Astrocyte (in vitro differentiated cells and primary cell): ENCODE measurements around the gene DIP2C. TPM values are rescaled to one million over a fixed set of nuclear protein-coding genes. Genes with fewer than 3 reads are reported as not detected.

Experiments
- DNase-seq: peaks from one replicate; pipeline ENCODE4 v3.0.0-alpha.2; 2010; ENCODE audit warnings: low read depth
- FAIRE-seq: peaks from 2 replicates; lab custom pipeline; 2011; peaks lifted over from hg19 to GRCh38; lab: Jason Lieb, UNC
- H2AFZ ChIP-seq: 2 replicates; pipeline ENCODE4 v1.6.0; 2012; ENCODE audit warnings: low read depth, low read length, inconsistent platforms
- H3K27ac ChIP-seq: 2 replicates; pipeline ENCODE4 v1.5.1; 2011; ENCODE audit warnings: low read depth, low read length, inconsistent platforms
- H3K27me3 ChIP-seq: 2 replicates; pipeline ENCODE4 v1.6.0; 2011; ENCODE audit warnings: low read length, inconsistent platforms; ENCODE audit not compliant: insufficient read depth
- H3K36me3 ChIP-seq: 2 replicates; pipeline ENCODE4 v1.5.1; 2011; ENCODE audit warnings: low read length, inconsistent platforms; ENCODE audit not compliant: insufficient read depth
- H3K4me1 ChIP-seq: 2 replicates; pipeline ENCODE4 v1.5.1; 2011; ENCODE audit warnings: low read length, inconsistent platforms; ENCODE audit not compliant: insufficient read depth
- H3K4me2 ChIP-seq: 2 replicates; pipeline ENCODE4 v1.6.0; 2012; ENCODE audit warnings: low read length, inconsistent platforms
- H3K4me3 ChIP-seq: 2 replicates; pipeline ENCODE4 v1.5.1; 2011; ENCODE audit warnings: low read depth, mild to moderate bottlenecking, low read length, inconsistent platforms; ENCODE audit not compliant: insufficient read depth
- H3K79me2 ChIP-seq: 2 replicates; pipeline ENCODE4 v1.6.0; 2012; ENCODE audit warnings: mild to moderate bottlenecking, low read length, inconsistent platforms; ENCODE audit not compliant: insufficient read depth
- H3K9ac ChIP-seq: 2 replicates; pipeline ENCODE4 v1.6.0; 2012; ENCODE audit warnings: mild to moderate bottlenecking, low read length, inconsistent platforms
- H3K9me3 ChIP-seq: 2 replicates; pipeline ENCODE4 v1.5.1; 2012; ENCODE audit warnings: low read depth, mild to moderate bottlenecking, low read length, inconsistent platforms; ENCODE audit not compliant: insufficient read depth
- H4K20me1 ChIP-seq: 2 replicates; pipeline ENCODE4 v1.6.0; 2012; ENCODE audit warnings: low read length, inconsistent platforms; ENCODE audit not compliant: insufficient read depth
- H3K27ac Mint-ChIP-seq: one replicate; pipeline ENCODE4 v1.8.0; 2021; ENCODE audit warnings: mild to moderate bottlenecking, mixed read lengths; ENCODE audit not compliant: unreplicated experiment
- H3K27me3 Mint-ChIP-seq: one replicate; pipeline ENCODE4 v1.8.0; 2021; ENCODE audit warnings: low read depth, mixed read lengths; ENCODE audit not compliant: unreplicated experiment
- H3K36me3 Mint-ChIP-seq: one replicate; pipeline ENCODE4 v1.8.0; 2021; ENCODE audit warnings: low read depth, mixed read lengths; ENCODE audit not compliant: unreplicated experiment
- H3K4me1 Mint-ChIP-seq: one replicate; pipeline ENCODE4 v1.8.0; 2021; ENCODE audit warnings: low read depth, mixed read lengths; ENCODE audit not compliant: unreplicated experiment
- H3K4me3 Mint-ChIP-seq: one replicate; pipeline ENCODE4 v1.8.0; 2021; ENCODE audit warnings: mild to moderate bottlenecking, moderate library complexity, mixed read lengths; ENCODE audit not compliant: unreplicated experiment
- H3K9me3 Mint-ChIP-seq: one replicate; pipeline ENCODE4 v1.8.0; 2021; ENCODE audit warnings: mild to moderate bottlenecking, mixed read lengths; ENCODE audit not compliant: unreplicated experiment
- EZH2 ChIP-seq: IDR thresholded peaks from 2 replicates; pipeline ENCODE4 v1.6.1; 2012; ENCODE audit warnings: mild to moderate bottlenecking, low read length, inconsistent platforms; ENCODE audit not compliant: insufficient read depth
- total RNA-seq: library from RNA; stranded (reverse); gene quantifications from 2 replicates; pipeline ENCODE4 v1.2.1, GENCODE V29; 2021
- TF ChIP-seq, protein P1 (sequence below): IDR thresholded peaks from 2 replicates; pipeline ENCODE4 v1.5.1; 2011; ENCODE audit warnings: low read depth, mild to moderate bottlenecking, inconsistent platforms, low read length, moderate library complexity; ENCODE audit not compliant: insufficient read depth

DIP2C gene
- total RNA-seq, 1 donor from 2014 or later, result 27.3 TPM

- no peaks in the 10 kb centered on the region for H3K36me3 Mint-ChIP-seq
- H3K4me3 ChIP-seq, result no peak overlapping the region
- peaks cover 52% of the 10 kb centered on the region for H3K4me1 ChIP-seq
- no peaks in the 10 kb centered on the region for H3K9me3 ChIP-seq
- H3K36me3 ChIP-seq, result no peaks in the 10 kb centered on the region
- H3K9me3 Mint-ChIP-seq, result no peaks in the 10 kb centered on the region
- H3K27me3 Mint-ChIP-seq, result no peaks in the 10 kb centered on the region
- H3K9ac ChIP-seq, result no peak overlapping the region
- H4K20me1 ChIP-seq, result no peaks in the 10 kb centered on the region
- H3K4me1 Mint-ChIP-seq, result peaks cover 82% of the 10 kb centered on the region
- DNase-seq, result no peak
- H2AFZ ChIP-seq, result no peak overlapping the region
- H3K27ac Mint-ChIP-seq, result no peak overlapping the region
- H3K4me2 ChIP-seq, result no peak overlapping the region
- FAIRE-seq, result no peak
- no peak overlapping the region for H3K4me3 Mint-ChIP-seq
- no peak overlapping the region for H3K27ac ChIP-seq
- TF ChIP-seq EZH2, result no peak
- TF ChIP-seq, protein P1, sequence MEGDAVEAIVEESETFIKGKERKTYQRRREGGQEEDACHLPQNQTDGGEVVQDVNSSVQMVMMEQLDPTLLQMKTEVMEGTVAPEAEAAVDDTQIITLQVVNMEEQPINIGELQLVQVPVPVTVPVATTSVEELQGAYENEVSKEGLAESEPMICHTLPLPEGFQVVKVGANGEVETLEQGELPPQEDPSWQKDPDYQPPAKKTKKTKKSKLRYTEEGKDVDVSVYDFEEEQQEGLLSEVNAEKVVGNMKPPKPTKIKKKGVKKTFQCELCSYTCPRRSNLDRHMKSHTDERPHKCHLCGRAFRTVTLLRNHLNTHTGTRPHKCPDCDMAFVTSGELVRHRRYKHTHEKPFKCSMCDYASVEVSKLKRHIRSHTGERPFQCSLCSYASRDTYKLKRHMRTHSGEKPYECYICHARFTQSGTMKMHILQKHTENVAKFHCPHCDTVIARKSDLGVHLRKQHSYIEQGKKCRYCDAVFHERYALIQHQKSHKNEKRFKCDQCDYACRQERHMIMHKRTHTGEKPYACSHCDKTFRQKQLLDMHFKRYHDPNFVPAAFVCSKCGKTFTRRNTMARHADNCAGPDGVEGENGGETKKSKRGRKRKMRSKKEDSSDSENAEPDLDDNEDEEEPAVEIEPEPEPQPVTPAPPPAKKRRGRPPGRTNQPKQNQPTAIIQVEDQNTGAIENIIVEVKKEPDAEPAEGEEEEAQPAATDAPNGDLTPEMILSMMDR, result no peak
- no peaks in the 10 kb centered on the region for H3K27me3 ChIP-seq
- H3K79me2 ChIP-seq, result peaks cover 89% of the 10 kb centered on the region
These were observed 87.0 kb downstream of the DIP2C start for GRCh38 chr10:602391-603005.

DNA sequence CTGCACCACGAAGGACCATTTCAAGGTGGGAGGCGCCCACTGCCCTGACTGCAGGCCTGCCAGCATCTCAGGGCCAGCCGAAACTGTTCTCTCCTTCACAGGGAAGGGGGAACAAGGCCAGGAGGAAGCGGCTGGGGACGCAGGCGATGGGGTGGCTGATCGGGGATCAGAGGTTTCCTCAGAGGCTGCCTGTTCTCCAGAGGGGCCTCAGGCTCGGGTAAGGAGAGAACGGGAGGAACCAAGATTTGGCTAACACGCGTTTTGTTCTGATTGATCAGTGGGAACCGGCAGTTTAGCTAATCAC lies 87.9 kb downstream of the DIP2C start:
- peaks cover 89% of the 10 kb centered on the region for H3K79me2 ChIP-seq
- no peaks in the 10 kb centered on the region for H3K36me3 Mint-ChIP-seq
- no peak for DNase-seq

More for the DNA sequence above, 87.9 kb downstream of the DIP2C start:
- no peaks in the 10 kb centered on the region for H3K27me3 ChIP-seq
- no peak for TF ChIP-seq EZH2
- TF ChIP-seq, protein P1, result no peak
- no peak for FAIRE-seq
- H3K27me3 Mint-ChIP-seq, result no peaks in the 10 kb centered on the region
- peak overlapping the region; percentile 99 for H3K27ac Mint-ChIP-seq
- H2AFZ ChIP-seq, result no peak overlapping the region
- no peak overlapping the region for H3K4me3 Mint-ChIP-seq
- peak overlapping the region; percentile 58 for H3K27ac ChIP-seq
- H3K4me2 ChIP-seq, result peak overlapping the region; percentile 37
- H3K4me3 ChIP-seq, result no peak overlapping the region
- H3K9me3 ChIP-seq, result no peaks in the 10 kb centered on the region
- H3K4me1 ChIP-seq, result peaks cover 44% of the 10 kb centered on the region
- H3K9ac ChIP-seq, result peak overlapping the region; percentile 57
- no peaks in the 10 kb centered on the region for H4K20me1 ChIP-seq
- H3K4me1 Mint-ChIP-seq, result peaks cover 76% of the 10 kb centered on the region
- H3K9me3 Mint-ChIP-seq, result no peaks in the 10 kb centered on the region
- H3K36me3 ChIP-seq, result no peaks in the 10 kb centered on the region
